HG03039 (cell line): Measurements from ENCODE around the gene TCHHL1.

ENCODE experiments used
- ATAC-seq: cut with Tn5 transposase; IDR thresholded peaks from one replicate; pipeline ENCODE4 v1.9.1; 2021; ENCODE audit warnings: mild to moderate bottlenecking, moderate library complexity; ENCODE audit not compliant: unreplicated experiment

The TCHHL1 gene

DNA sequence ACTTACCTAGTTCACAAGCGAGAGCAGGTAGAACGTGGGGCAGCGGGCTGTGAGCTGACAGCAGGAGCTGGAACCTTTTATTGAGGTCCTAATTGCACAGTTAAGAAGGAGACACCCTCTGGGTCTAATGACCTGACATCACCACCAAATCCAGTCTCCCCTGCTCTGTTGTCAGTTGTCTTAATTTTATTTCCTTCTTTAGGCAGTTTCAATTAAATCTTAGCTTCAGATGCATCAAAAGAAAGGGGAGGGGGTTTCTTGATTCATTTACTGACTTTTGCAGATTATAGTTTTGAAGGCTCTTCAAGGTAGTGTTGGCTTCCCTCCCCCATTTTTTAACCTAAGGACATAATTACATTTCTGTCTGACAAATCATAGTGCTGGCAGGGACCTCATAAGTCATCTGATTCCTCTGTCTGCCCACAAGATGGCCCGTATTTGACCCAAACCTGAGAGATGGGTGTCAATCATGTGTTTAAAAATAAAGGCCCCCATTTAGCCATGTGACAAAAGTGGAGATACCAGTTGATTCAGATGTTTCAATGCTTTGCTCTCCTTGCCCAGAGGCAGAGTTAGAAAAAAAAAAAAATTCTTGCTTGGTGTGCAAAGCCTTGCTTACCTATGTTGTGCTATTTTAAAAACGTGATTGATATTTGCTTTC lies at the start of gene TCHHL1:
TCHHL1 (minus strand) TSS at position 51 of the 661 bp plus-strand sequence. CDS start 921 bp downstream, outside the sequence.
- ATAC-seq, result no peak

DNA sequence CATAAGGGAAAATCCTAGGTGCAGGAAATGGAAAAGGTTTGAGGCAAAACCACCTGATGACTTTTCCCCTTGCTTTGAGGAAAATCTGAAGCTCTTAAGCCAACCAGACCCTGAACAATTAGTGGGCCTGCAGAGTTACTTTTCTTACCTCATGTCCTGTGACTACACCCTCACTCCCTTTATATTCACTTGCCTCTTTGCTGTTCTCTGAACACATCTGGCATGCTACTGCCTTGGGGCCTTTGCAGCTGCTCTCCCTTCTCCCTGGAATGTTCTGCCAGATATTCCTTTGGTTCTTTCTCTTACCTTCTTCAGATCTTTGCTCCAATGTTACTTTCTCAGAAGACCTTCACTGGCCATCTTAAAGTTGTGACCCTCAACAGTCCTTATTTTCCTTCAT lies 48.4 kb upstream of the TCHHL1 start:
- ATAC-seq, result no peak

DNA sequence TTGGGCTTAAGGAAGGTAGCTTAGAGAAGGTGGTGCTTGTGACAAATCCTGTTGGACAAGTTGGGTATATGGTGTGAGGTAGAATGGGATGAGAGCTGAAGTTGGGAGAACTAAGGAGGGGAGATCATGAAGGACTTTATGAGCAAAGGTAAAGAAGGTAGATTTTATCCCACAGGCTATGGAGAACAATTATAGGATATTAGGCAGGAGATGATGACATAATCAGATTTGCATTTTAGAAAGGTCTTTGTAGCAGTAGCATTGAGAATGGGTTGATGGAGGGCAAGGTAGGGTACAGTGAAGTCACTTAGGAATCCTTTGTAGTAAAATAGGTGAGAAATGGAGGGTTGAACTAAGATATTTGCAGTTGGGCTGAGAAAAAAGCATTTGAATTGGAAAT lies 41.3 kb upstream of the TCHHL1 start:
- no peak for ATAC-seq

DNA sequence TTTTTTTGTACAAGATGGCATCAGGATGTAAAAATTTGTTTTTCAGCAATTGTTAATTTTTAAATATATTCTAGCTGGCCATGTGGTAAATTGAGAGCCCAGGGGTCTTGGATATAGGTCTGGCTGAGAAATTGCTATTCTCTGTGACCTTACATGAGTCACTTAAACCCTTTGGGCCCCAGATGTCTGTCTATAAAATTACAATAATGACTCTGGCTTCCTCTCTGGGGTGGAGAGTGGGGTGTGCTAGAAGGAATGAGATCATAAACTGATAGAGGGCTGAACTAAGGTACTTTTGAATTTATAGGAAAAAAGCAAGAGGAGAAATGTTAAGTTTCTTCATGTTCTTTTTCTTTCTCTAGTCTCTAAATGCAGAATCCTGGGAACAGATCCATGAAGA lies 38.8 kb upstream of the TCHHL1 start:
- ATAC-seq, result no peak

DNA sequence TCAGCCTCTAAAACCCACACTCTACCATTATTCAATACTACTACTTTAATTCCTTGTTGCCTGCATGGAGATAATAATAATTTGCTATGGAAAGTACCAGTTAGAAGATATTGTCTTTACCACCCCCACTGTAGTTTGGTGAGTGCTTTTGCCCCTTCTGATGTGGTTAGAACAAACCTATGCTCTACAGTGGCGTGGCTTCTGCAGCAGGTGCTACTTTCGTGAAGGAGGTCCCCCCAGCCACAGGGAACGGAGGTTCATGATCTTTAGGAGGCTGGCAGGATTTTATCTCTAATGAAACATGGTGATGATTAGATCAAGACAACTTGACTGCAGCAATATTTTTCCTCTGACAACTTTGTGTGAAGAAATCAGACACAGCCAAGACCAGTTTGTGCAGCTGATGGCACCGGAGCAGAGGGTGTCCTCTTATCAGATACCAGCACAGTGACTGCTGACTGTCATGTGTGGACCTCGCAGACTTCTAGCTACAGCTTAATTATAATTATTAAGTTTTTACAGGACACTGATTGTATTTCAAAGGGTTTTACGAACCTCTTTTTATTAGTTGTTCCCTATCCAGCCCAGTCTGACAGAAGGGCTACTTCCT lies 37.1 kb upstream of the TCHHL1 start:
- no peak for ATAC-seq

DNA sequence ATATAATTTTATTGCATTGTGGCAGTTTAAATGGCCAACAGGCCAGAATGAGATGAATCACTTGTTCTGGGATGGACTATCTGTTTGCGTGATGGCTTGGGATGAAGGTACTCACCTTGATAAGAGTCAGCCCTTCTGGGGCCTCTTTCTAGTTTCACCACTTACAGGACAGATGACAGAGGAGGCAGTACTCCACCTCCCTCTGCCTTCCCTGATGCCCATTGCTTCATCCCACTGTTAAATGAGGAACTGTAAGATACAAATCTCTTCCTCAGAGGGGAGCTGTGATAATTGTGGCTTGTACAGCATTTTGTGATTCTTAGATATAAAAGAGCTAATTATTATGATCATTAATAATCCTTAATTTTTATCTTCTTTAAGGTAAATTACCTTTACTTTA lies 30.1 kb upstream of the TCHHL1 start:
- ATAC-seq, result no peak

DNA sequence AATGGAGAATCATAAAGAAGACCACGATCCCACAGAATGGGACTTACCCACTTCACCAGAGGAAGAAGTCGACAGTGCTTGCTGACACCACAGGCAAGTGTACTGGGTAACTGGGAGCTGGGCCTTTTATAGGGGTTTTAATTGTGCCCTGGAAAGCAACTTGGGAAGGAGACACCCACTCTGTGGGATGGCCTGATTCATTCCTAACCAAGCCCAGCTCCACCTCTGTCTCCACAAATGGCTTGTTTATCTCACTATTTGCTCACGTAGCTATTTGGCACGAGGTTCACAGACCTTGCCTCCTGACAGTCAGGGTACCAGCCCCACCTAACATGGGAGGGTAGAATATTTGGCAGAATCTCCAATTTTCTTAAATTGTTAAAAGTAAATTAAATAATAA lies 26.5 kb upstream of the TCHHL1 start, which contains the start of gene TCHH:
TCHH (minus strand) TSS at position 101 of the 400 bp plus-strand sequence. CDS start 1,364 bp downstream, outside the sequence.
- ATAC-seq, result no peak

DNA sequence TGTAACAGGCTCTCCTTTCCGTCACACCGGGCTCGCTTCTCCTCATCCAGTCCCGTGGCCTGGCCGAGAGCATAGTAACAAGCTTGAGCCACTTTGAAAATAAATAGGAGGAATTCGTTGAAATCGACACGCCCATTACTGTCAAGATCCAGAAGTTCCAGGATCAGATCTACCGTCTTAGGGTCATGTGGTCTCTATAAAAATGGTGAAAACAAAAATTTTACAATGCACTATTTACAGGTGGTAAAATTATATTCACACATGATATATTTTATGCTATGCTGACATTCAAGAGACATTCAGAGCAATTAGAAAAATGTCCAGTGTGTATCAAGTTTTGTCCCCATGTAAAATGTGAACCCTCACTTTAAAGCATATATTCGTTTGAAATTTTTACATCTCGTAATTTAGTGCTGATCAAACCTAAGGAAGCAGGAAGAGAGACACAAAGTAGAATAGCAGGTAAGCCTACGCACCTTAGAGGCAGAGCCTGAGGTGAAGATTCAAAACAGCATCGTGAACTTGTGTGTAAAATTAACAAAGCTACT lies 24.1 kb upstream of the TCHHL1 start:
- ATAC-seq, result no peak

DNA sequence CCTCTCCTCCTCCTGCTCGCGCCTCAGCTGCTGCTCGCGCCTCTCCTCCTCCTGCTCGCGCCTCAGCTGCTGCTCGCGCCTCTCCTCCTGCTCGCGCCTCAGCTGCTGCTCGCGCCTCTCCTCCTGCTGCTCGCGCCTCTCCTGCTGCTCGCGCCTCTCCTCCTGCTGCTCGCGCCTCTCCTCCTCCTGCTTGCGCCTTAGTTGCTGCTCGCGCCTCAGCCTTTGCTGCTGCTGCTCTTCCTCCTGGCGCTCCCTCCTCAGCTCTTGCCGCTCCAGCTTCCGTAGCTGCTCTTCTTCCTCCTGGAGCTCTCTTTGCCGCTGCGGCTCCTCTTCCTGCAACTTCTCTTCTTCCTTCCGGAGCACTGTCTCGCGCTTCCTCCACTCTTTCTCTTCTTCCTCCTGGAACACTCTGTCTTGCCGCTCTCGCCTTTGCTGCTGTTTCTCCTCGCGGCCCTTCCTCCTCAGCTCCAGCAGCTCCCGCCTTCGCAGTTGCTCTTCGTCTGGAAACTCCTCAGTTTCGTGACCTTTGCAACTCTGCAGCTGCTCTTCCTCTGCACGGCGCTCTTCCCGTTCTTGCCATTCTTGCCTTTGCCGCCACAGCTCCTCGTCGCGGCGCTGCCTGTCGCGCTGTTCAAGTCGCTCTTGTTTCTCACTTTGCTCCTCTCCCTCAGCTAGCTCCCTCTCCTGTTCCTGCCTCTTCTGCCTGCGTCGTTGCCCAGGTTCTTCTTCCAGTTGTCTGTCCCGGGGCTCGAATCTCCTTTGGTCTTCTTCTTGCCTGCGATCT lies 23.4 kb upstream of the TCHHL1 start:
- ATAC-seq, result no peak

DNA sequence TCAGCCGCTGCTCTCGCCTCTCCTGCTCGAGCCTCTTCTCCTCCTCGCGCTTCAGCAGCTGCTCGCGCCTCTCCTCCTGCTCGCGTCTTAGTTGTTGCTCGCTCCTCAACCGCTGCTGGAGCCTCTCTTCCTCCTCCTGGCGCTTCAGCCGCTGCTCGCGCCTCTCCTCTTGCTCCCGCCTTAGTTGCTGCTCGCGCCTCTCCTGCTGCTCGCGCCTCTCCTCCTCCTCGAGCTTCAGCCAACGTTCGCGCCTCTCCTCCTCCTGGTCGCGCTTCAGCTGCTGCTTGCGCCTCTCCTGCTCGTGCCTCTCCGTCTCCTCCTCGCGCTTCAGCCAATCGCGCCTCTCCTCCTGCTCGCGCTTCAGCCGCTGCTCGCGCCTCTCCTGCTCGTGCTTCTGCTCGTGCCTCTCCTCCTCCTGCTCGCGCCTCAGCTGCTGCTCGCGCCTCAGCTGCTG lies 22.7 kb upstream of the TCHHL1 start:
- no peak for ATAC-seq

DNA sequence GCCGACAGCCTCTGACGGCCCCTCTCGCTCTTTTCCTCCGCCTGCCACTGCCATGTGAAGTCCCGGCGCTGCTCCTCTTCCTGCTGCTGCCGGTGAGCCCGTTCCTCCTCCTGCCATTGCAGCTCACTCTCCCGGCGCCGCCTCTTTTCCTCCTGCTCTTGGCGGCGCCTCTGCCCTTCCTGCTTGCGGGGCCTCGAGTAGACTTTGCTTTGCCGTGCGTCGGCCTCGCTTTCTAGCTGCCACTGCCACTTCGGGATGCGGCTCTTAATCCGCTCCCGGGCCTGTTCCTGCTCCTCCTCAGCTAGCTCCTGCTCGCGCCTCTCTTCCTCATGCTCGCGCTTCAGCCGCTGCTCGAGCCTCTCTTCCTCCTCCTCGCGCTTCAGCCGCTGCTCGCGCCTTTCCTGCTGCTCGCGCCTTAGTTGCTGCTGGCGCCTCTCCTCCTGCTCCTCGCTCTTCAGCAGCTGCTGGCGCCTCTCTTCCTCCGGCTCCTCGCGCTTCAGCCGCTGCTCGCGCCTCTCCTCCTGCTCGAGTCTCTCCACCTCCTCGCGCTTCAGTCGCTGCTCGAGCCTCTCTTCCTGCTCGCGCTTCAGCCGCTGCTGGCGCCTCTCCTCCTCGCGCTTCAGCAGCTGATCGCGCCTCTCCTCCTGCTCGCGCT lies 22.1 kb upstream of the TCHHL1 start:
- ATAC-seq, result no peak

DNA sequence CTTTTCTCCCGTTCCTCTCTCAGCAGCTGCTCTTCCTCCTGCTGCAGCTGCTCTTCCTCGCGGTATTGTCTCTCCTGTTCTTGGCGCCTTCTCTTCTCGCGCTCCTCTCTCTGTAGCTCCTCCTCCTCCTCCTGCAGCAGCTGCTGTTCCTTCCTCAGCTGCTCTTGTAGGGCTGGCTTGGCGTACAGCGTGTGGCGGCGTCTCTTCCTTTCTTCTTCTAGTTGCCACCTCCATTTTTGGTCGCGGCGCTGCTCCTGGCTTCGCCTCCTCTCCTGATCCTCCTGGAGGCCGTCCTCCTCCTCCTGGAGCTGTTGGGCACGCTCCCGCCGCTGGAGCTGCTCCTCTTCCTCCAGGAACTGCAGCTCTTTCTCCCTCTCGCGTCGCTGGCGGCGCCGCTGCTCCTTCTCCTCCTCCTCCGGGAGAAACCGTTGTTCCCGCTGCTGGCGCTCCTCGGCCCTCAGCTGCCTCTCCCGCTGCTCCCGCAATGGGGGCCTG lies 21.5 kb upstream of the TCHHL1 start:
- ATAC-seq, result no peak

DNA sequence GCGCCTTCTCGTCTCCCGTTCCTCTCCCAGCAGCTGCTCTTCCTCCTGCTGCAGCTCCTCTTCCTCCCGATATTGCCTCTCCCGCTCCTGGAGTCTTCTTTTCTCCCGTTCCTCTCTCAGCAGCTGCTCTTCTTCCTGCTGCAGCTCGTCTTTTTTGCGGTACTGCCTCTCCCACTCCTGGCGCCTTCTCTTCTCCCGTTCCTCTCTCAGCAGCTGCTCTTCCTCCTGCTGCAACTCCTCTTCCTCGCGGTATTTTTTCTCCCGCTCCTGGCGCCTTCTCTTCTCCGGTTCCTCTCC lies 21.1 kb upstream of the TCHHL1 start:
- no peak for ATAC-seq

DNA sequence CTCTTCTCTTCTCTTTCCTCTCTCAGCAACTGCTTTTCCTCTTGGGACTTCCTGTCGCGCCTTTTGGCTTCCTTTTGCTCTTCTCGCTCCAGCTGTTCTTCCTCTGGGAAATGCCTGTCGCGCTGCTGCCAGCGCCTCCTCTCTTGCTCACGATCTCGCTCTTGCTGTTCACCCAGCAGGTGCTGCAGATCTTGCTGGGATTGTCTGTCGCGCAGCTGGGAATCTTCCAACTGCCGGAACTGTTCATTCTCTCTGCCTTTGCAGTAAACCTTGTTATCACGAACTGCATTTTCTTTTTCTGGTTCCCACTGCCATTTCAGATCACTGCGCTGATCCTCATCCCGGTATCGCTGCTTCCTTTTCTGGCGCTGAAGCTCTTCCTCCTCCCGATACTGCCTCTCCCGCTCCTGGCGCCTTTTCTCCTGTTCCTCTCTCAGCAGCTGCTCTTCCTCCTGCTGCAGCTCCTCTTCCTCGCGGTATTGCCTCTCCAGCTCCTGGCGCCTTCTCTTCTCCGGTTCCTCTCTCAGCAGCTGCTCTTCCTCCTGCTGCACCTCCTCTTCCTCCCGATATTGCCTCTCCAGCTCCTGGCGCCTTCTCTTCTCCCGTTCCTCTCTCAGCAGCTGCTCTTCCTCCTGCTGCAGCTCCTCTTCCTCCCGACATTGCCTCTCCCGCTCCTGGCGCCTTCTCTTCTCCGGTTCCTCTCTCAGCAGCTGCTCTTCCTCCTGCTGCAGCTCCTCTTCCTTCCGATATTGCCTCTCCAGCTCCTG lies 20.6 kb upstream of the TCHHL1 start:
- ATAC-seq, result no peak

DNA sequence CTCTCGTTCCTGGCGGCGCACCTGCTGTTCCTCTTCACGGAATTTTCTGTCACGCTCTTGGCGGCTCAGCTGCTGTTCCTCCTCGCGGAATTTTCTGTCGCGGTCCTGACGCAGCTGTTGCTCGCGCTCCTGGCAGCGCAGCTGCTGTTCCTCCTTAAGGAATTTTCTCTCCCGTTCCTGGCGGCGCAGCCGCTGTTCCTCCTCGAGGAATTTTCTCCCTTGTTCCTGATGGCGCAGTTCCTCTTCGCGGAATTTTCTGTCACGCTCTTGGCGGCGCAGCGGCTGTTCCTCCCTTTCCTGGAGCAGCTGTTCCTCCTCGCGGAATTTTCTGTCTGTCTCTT lies 20.0 kb upstream of the TCHHL1 start:
- ATAC-seq, result no peak

DNA sequence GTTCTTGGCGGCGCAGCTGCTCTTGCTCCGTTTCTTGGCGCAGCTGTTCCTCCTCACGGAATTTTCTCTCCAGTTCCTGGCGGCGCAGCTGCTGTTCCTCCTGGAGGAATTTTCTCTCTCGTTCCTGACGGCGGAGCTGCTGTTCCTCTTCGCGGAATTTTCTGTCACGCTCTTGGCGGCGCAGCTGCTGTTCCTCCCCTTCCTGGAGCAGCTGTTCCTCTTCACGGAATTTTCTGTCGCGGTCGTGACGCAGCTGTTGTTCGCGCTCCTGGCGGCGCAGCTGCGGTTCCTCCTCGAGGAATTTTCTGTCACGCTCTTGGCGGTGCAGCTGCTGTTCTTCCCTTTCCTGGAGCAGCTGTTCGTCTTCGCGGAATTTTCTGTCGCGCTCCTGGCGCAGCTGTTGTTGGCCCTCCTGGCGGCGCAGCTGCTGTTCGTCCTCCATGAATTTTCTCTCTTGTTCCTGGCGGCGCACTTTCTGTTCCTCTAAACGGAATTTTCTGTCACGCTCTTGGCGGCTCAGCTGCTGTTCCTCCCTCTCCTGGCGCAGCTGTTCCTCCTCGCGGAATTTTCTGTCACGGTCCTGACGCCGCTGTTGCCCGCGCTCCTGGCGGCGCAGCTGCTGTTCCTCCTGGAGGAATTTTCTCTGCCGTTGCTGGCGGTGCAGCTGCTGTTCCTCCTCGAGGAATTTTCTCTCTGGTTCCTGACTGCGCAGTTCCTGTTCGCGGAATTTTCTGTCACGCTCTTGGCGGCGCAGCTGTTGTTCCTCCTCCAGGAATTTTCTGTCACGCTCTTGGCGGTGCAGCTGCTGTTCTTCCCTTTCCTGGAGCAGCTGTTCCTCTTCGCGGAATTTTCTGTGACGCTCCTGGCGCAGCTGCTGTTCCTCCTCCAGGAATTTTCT lies 19.4 kb upstream of the TCHHL1 start:
- ATAC-seq, result no peak

DNA sequence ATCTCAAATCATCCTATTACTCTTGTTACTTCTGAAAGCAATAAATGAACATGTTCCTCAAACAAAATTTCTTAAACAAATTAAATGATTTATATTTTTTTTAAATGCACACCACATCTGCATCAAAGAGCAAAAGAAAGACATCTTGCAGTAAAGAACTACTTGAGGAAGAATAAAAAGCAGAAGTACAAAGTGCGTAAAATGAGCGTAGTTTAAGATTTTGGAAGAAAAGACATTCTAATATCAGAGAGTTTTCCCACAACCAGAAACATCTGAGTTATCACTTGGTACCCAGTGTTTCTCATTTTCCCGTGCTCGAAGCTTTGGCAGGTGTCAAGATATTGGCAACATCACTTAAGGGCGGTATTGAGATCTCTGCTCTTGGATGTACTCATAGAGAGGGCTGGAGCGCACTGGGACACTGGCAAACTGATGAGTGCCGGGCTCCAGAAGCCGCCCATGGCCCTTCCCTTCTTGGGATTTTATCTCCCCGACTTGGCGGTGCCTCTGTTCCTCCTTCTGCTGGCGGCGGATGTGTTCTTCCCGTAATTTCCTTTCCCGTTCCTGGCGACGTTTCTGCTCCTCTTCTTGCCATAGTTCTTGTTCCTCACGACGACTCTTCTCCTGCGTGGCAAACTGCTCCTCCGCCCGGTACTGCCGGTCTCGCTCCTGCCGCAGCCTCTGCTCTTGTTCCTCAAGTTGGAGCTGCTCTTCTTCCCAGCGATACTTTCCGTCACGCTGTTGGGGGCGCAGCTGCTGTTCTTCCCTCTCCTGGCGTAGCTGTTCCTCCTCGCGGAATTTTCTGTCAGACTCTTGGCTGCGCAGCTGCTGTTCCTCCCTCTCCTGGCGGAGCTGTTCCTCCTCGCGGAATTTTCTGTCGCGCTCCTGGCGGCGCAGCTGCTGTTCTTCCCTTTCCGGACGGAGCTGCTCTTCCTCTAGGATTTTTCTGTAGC lies 18.4 kb upstream of the TCHHL1 start:
- ATAC-seq, result no peak

DNA sequence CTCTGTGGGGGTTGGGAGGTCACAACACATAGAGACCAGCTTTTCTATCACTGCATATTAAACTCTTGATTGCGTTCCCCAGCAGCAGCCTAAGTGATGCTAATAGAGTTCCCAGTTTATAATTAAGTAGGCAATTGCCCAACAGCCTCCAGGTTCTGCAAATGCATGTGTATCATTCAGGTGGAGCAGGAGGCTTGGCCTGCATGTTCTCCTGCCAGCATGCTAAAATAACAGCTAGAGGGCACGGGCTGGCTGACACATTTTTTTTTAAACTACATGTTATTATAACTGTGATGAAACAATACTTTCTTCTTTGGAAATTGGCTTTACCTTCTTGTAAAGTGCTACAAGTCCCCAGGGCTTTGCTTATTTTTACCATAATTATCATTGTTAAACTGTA lies 16.0 kb upstream of the TCHHL1 start:
- ATAC-seq, result no peak
